Mesendoderm (in vitro differentiated cells): Measurements from ENCODE around the gene MEF2C.
A peak's percentile ranks its signal among the peaks of the same experiment; 100 is the strongest.

ENCODE experiments used
- DNase-seq: peaks from one replicate; pipeline ENCODE4 v3.0.0; 2013
- H2AK5ac ChIP-seq: 2 replicates; pipeline ENCODE4 v1.6.1; 2013; ENCODE audit warnings: low read length, inconsistent platforms
- H2BK120ac ChIP-seq: 2 replicates; pipeline ENCODE4 v1.6.1; 2013; ENCODE audit warnings: low read depth, mild to moderate bottlenecking, low read length, moderate library complexity, mixed read lengths
- H2BK15ac ChIP-seq: replicated peaks from 2 replicates; pipeline ENCODE4 v1.6.1; 2013; ENCODE audit warnings: low read depth, mild to moderate bottlenecking, moderate library complexity
- H2BK5ac ChIP-seq: 2 replicates; pipeline ENCODE4 v1.6.1; 2013; ENCODE audit warnings: low read length, inconsistent platforms
- H3K18ac ChIP-seq: 2 replicates; pipeline ENCODE4 v1.6.1; 2013; ENCODE audit warnings: mild to moderate bottlenecking, low read length, mixed read lengths
- H3K23ac ChIP-seq: one replicate; pipeline ENCODE4 v1.6.1; 2013; ENCODE audit warnings: low read length
- H3K27ac ChIP-seq: 2 replicates; pipeline ENCODE4 v1.5.1; 2013; ENCODE audit warnings: low read depth, mild to moderate bottlenecking, inconsistent platforms, low read length, moderate library complexity
- H3K27me3 ChIP-seq: 2 replicates; pipeline ENCODE4 v1.6.1; 2013; ENCODE audit warnings: low read length, control low read depth, mild to moderate bottlenecking, inconsistent platforms; ENCODE audit not compliant: insufficient read depth, poor library complexity
- H3K36me3 ChIP-seq: 2 replicates; pipeline ENCODE4 v1.6.1; 2013; ENCODE audit warnings: low read length, inconsistent platforms; ENCODE audit not compliant: control insufficient read depth, insufficient read depth
- H3K4ac ChIP-seq: one replicate; pipeline ENCODE4 v1.6.1; 2013; ENCODE audit warnings: low read depth, mild to moderate bottlenecking, low read length, moderate library complexity
- H3K4me1 ChIP-seq: 2 replicates; pipeline ENCODE4 v1.6.1; 2013; ENCODE audit warnings: low read depth, low read length, inconsistent platforms; ENCODE audit not compliant: control insufficient read depth
- H3K4me2 ChIP-seq: 2 replicates; pipeline ENCODE4 v1.6.1; 2013; ENCODE audit warnings: low read length
- H3K4me3 ChIP-seq: 2 replicates; pipeline ENCODE4 v1.5.1; 2013; ENCODE audit warnings: mild to moderate bottlenecking, low read length
- H3K56ac ChIP-seq: one replicate; pipeline ENCODE4 v1.6.1; 2013; ENCODE audit warnings: low read length
- H3K79me1 ChIP-seq: 2 replicates; pipeline ENCODE4 v1.6.1; 2013; ENCODE audit warnings: low read length, inconsistent platforms
- H3K79me2 ChIP-seq: 2 replicates; pipeline ENCODE4 v1.6.1; 2013; ENCODE audit warnings: mild to moderate bottlenecking, low read length; ENCODE audit not compliant: control insufficient read depth, insufficient read depth
- H3K9ac ChIP-seq: 2 replicates; pipeline ENCODE4 v1.6.1; 2013; ENCODE audit warnings: low read length, inconsistent platforms
- H4K5ac ChIP-seq: one replicate; pipeline ENCODE4 v1.6.1; 2013; ENCODE audit warnings: low read length
- H4K8ac ChIP-seq: one replicate; pipeline ENCODE4 v1.6.1; 2013; ENCODE audit warnings: low read depth, mild to moderate bottlenecking, control low read depth, low read length, moderate library complexity
- WGBS: extraction: QIAGEN DNeasy Blood & Tissue Kit; methylation state at CpG from one replicate; pipeline ENCODE4 v1.1.7; 2013; ENCODE audit warnings: low lambda C conversion rate, missing lambda C conversion rate; ENCODE audit not compliant: insufficient coverage; ENCODE audit errors: extremely low coverage; 5-methylcytosine and 5-hydroxymethylcytosine counted together

MEF2C gene

GRCh38 chr5:88700121-88700520 is 182.9 kb downstream of the MEF2C start:
- no peak overlapping the region for H3K18ac ChIP-seq
- no peak overlapping the region for H2BK15ac ChIP-seq
- H2BK5ac ChIP-seq = no peak overlapping the region
- H4K8ac ChIP-seq = no peak overlapping the region
- H3K56ac ChIP-seq = no peak overlapping the region
- no peaks in the 10 kb centered on the region for H3K4me1 ChIP-seq
- H3K27me3 ChIP-seq = peaks cover 6% of the 10 kb centered on the region
- no peak overlapping the region for H3K4me2 ChIP-seq
- H3K4me3 ChIP-seq = no peak overlapping the region
- no peak overlapping the region for H2BK120ac ChIP-seq
- no peak overlapping the region for H4K5ac ChIP-seq
- H3K27ac ChIP-seq = no peak overlapping the region
- no peak overlapping the region for H3K23ac ChIP-seq
- H3K4ac ChIP-seq = no peak overlapping the region
- H3K36me3 ChIP-seq = no peaks in the 10 kb centered on the region
- H2AK5ac ChIP-seq = no peak overlapping the region
- DNase-seq = no peak
- H3K79me1 ChIP-seq = no peaks in the 10 kb centered on the region
- no peak overlapping the region for H3K9ac ChIP-seq
- no peaks in the 10 kb centered on the region for H3K79me2 ChIP-seq

DNA sequence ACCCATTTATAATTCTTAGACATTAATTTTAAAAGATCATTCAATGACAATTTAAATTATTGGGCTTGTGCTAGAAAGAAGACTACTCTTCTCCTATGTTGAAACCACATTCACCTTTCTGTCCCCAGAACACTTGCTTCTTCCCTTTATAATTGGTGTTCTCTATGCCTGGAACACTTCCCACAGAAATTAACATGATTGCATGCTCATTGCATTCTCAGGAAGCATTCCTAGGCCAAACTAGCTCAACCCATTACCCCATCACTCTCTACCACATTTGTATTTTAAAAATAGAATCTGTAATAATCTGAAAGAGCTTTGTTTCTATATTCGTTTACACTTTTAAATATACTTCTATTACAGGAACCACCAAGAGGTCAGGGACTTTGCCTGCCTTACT is 184.7 kb downstream of the MEF2C start:
- H2BK5ac ChIP-seq = no peak overlapping the region
- no peak for DNase-seq
- no peak overlapping the region for H2BK120ac ChIP-seq
- H3K56ac ChIP-seq = no peak overlapping the region
- H3K4me1 ChIP-seq = no peaks in the 10 kb centered on the region
- H4K5ac ChIP-seq = no peak overlapping the region
- no peak overlapping the region for H3K4me3 ChIP-seq
- no peaks in the 10 kb centered on the region for H3K36me3 ChIP-seq
- no peak overlapping the region for H3K27ac ChIP-seq
- no peaks in the 10 kb centered on the region for H3K79me1 ChIP-seq
- no peak overlapping the region for H3K18ac ChIP-seq
- H3K27me3 ChIP-seq = peaks cover 20% of the 10 kb centered on the region
- no peak overlapping the region for H3K9ac ChIP-seq
- no CpG with 5 or more reads among the region's 1 CpG for WGBS
- H4K8ac ChIP-seq = no peak overlapping the region
- H3K23ac ChIP-seq = no peak overlapping the region
- H3K79me2 ChIP-seq = no peaks in the 10 kb centered on the region
- H3K4me2 ChIP-seq = no peak overlapping the region
- no peak overlapping the region for H3K4ac ChIP-seq
- no peak overlapping the region for H2AK5ac ChIP-seq
- no peak overlapping the region for H2BK15ac ChIP-seq

DNA sequence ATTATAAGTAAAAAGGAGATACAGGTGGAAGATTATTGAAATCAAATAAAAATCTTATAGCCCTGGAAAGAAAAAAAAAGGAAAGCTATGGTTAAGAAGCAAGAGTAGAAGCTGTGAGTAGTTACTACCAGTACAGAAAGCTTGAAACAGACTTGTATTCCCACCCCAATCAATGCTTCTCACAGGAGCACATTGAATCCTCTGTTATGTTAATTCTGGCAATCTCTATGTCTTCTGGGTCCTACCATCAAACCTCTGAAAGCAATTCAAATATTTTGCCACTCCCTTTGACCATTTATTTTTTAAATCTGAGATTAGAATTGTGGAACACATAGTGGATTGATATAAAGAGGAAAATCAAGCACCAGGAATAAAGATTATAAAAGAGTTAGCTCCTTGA is 186.5 kb downstream of the MEF2C start:
- H2AK5ac ChIP-seq = no peak overlapping the region
- H2BK15ac ChIP-seq = no peak overlapping the region
- no peak overlapping the region for H3K23ac ChIP-seq
- no peak overlapping the region for H3K4ac ChIP-seq
- H3K79me2 ChIP-seq = no peaks in the 10 kb centered on the region
- no peak overlapping the region for H3K56ac ChIP-seq
- H3K4me3 ChIP-seq = no peak overlapping the region
- H4K5ac ChIP-seq = no peak overlapping the region
- no peak overlapping the region for H4K8ac ChIP-seq
- H3K27me3 ChIP-seq = peaks cover 37% of the 10 kb centered on the region
- no peak overlapping the region for H3K18ac ChIP-seq
- H3K27ac ChIP-seq = no peak overlapping the region
- no peak overlapping the region for H3K4me2 ChIP-seq
- no peak overlapping the region for H3K9ac ChIP-seq
- H3K4me1 ChIP-seq = no peaks in the 10 kb centered on the region
- H2BK5ac ChIP-seq = no peak overlapping the region
- peak; percentile 2 for DNase-seq
- H3K79me1 ChIP-seq = no peaks in the 10 kb centered on the region
- no peaks in the 10 kb centered on the region for H3K36me3 ChIP-seq
- H2BK120ac ChIP-seq = no peak overlapping the region

DNA sequence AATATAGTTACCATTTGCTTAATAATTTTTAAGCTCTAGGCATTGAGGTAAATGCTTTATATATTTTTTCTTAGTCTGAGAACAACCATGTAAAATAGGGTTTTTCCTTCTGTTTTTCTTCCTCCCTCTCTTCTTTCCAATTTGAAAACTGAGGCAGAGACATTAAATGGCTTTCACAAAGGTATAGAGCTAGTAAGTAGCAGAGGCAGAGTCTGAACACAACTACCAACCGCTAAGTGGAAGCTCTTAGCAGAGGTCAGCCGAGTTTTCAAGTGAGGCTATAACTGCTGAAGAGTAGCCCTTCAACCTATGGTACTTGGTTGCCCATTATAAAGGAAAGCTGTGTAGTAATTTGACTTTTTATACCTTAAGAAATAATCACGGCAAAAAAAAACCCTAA is 187.1 kb downstream of the MEF2C start:
- Histone ChIP-seq H3K4me2 (no peak overlapping the region), H2BK120ac (no peak overlapping the region), H3K79me2 (no peaks in the 10 kb centered on the region), H3K4ac (no peak overlapping the region), H3K4me1 (no peaks in the 10 kb centered on the region), H4K8ac (no peak overlapping the region), H2BK5ac (no peak overlapping the region), H3K9ac (no peak overlapping the region), H3K79me1 (no peaks in the 10 kb centered on the region), H3K18ac (no peak overlapping the region), H3K27me3 (peaks cover 42% of the 10 kb centered on the region), H3K56ac (no peak overlapping the region), H4K5ac (no peak overlapping the region), H2AK5ac (no peak overlapping the region), H2BK15ac (no peak overlapping the region), H3K23ac (no peak overlapping the region), H3K27ac (no peak overlapping the region), H3K36me3 (no peaks in the 10 kb centered on the region), H3K4me3 (no peak overlapping the region)
- WGBS = no CpG with 5 or more reads among the region's 3 CpGs
- DNase-seq = peak; percentile 6

GRCh38 chr5:88695232-88695631 is 187.8 kb downstream of the MEF2C start:
- H3K4me2 ChIP-seq = peak overlapping the region; percentile 3
- no peaks in the 10 kb centered on the region for H3K79me2 ChIP-seq
- H3K18ac ChIP-seq = no peak overlapping the region
- H3K4me3 ChIP-seq = no peak overlapping the region
- no peak overlapping the region for H3K4ac ChIP-seq
- peaks cover 48% of the 10 kb centered on the region for H3K27me3 ChIP-seq
- WGBS = no CpG with 5 or more reads among the region's 19 CpGs
- DNase-seq = peak; percentile 24
- no peak overlapping the region for H3K23ac ChIP-seq
- no peak overlapping the region for H4K5ac ChIP-seq
- no peak overlapping the region for H2BK5ac ChIP-seq
- no peak overlapping the region for H4K8ac ChIP-seq
- H3K4me1 ChIP-seq = no peaks in the 10 kb centered on the region
- H2BK15ac ChIP-seq = no peak overlapping the region
- H3K9ac ChIP-seq = no peak overlapping the region
- no peaks in the 10 kb centered on the region for H3K36me3 ChIP-seq
- no peak overlapping the region for H3K27ac ChIP-seq
- H2AK5ac ChIP-seq = no peak overlapping the region
- H2BK120ac ChIP-seq = no peak overlapping the region
- no peak overlapping the region for H3K56ac ChIP-seq
- no peaks in the 10 kb centered on the region for H3K79me1 ChIP-seq

DNA sequence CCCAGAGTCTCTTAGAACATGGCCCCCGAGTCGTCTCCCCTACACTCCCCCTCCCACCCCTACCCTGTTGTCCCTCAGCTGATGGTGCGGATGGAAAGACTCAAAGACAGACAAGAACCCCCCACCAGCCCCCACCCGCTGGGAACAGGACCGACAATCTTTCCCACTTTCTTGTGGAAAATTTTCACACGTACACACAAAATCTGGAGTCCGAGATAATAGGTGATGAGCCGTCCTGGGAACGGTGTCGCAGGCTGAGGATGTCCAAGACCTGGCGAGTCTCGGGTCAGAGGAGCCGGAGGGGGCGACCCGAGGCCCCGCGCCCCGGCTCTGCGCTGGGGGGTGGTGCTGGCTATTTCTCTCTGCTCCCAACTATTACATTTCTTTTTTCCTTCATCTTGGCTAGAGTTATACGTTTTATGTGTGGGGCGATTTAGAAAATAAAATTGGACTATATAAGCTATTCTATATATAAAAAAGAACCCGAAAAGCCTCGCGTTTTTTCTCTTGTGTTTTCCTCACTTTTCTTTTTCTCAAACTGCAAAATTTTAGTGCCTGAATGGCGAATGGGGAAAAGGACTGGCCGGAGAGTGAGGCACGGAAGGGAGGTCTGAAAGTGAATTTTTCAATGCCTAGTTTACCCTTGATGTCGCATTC is 188.8 kb downstream of the MEF2C start:
- Histone ChIP-seq H3K4me1 (no peaks in the 10 kb centered on the region), H3K79me2 (no peaks in the 10 kb centered on the region), H2BK120ac (no peak overlapping the region), H3K36me3 (no peaks in the 10 kb centered on the region), H3K18ac (no peak overlapping the region), H4K8ac (no peak overlapping the region), H3K23ac (no peak overlapping the region), H3K79me1 (no peaks in the 10 kb centered on the region), H2BK5ac (no peak overlapping the region), H2BK15ac (no peak overlapping the region), H4K5ac (no peak overlapping the region), H3K4me3 (no peak overlapping the region), H3K27me3 (peaks cover 59% of the 10 kb centered on the region), H3K27ac (no peak overlapping the region), H3K4me2 (no peak overlapping the region), H3K9ac (no peak overlapping the region), H3K4ac (no peak overlapping the region), H2AK5ac (no peak overlapping the region), H3K56ac (no peak overlapping the region)
- no CpG with 5 or more reads among the region's 28 CpGs for WGBS
- DNase-seq = peak; percentile 16
